Mesodermal cell (in vitro differentiated cells): Measurements from ENCODE around the gene GLS.
A peak's percentile ranks its signal among the peaks of the same experiment; 100 is the strongest.
"Not testable (repeated sequence)": the region's sequence is repeated elsewhere in the genome, so short reads cannot be mapped to it uniquely, and the experiment has no call there.

Source experiments
- H3K27ac ChIP-seq: 2 replicates; pipeline ENCODE4 v1.7.0; 2013; ENCODE audit warnings: mild to moderate bottlenecking, low read depth, low read length, moderate library complexity; ENCODE audit not compliant: severe bottlenecking
- H3K36me3 ChIP-seq: 2 replicates; pipeline ENCODE4 v1.7.1; 2013; ENCODE audit warnings: mild to moderate bottlenecking, low read length, moderate library complexity; ENCODE audit not compliant: control insufficient read depth, insufficient read depth
- H3K4me1 ChIP-seq: one replicate; pipeline ENCODE4 v1.7.1; 2013; ENCODE audit warnings: mild to moderate bottlenecking, low read length; ENCODE audit not compliant: insufficient read depth, control insufficient read depth, poor library complexity, severe bottlenecking
- H3K4me3 ChIP-seq: 2 replicates; pipeline ENCODE4 v1.7.0; 2013; ENCODE audit warnings: low read length, control low read depth, mild to moderate bottlenecking; ENCODE audit not compliant: insufficient read depth, poor library complexity, severe bottlenecking; ENCODE audit errors: extremely low read depth
- H3K9me3 ChIP-seq: 2 replicates; pipeline ENCODE4 v1.7.1; 2013; ENCODE audit warnings: mild to moderate bottlenecking, low read length, moderate library complexity; ENCODE audit not compliant: control insufficient read depth
- WGBS, 2 experiments: methylation state at CpG; one replicate each; pipeline ENCODE4 v1.1.5; 2013; ENCODE audit warnings: missing lambda C conversion rate in 2 of 2; ENCODE audit not compliant: insufficient coverage in 2 of 2; 5-methylcytosine and 5-hydroxymethylcytosine counted together

GLS gene

DNA sequence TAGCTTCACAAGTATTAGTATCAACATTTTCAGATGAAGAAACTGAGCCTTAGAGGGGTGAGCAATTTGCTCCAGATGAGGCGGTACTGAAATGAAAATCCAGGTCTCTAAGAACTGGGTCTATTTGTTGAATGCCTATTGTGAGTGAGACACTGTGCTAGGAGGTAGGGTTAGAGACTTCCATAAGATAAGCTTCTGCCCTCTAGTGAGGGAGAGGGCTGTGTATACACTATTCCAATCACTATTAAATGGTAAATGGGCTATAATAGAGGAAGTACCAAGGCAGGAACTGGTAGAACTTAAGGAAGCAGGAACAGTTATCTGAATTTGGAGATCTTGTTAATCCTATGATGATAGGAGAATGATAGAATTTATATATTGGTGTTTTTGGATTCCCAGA lies 23.6 kb upstream of the GLS start:
- H3K36me3 ChIP-seq: no peaks in the 10 kb centered on the region
- no peak overlapping the region for H3K27ac ChIP-seq
- WGBS, 2 experiments: 100% methylated on average over 1 of the region's 1 CpG; no CpG with 5 or more reads in 1 of the 2 experiments

GRCh38 chr2:190858817-190859216 lies 21.8 kb upstream of the GLS start:
- WGBS, 2 experiments: 72 to 95% methylated on average over 3 to 6 of the region's 6 CpGs
- H3K27ac ChIP-seq: peak overlapping the region; percentile 79
- H3K4me3 ChIP-seq: no peak overlapping the region
- H3K36me3 ChIP-seq: no peaks in the 10 kb centered on the region
- peaks cover 76% of the 10 kb centered on the region for H3K4me1 ChIP-seq
- H3K9me3 ChIP-seq: no peaks in the 10 kb centered on the region

More for the DNA sequence above, 23.6 kb upstream of the GLS start:
- no peak overlapping the region for H3K4me3 ChIP-seq
- H3K9me3 ChIP-seq: no peaks in the 10 kb centered on the region
- H3K4me1 ChIP-seq: peaks cover 61% of the 10 kb centered on the region

DNA sequence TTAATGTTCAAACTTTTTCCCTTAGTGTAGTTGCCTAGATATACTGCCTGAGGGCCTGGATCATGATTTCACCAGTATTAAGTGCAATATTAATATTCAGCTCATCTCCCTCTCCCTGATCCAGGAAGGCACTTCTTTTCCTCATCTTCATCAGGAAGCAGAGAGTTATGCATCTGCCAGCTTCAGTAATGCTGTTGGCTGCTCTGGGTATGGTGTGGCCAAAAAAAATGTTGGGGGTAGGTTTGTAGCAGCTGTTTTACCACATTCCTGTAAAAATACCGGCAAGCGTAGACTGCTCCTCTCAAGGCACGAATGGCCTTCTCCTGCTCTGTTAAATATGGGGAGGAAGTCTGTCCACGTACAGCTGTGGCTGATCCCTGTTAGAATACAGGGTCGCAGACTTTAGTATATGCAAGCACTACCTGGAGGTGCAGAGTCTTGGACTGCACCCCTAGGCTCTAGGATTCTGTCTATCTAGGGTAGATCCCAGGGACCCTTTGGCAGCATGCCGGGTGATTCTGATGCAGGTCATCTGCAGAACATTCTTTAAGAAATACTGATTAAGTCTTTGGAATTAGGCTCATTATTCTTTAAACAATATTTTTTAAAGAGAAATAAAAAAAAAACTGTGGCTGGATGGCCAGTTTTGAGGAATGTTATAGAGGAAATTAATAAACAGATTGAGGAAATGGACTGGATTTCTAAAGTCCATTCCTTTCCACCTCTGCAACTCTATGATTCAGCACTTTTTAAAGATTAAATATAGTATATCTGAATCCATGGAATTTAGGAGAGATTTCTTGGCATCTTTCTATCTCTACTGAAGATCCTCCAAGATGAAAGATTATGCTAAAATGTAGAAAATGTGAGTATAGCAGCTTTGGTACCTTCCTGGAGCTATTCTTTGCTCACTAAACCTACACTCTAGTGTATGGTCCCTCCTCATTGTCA lies 21.0 kb upstream of the GLS start:
- peaks cover 78% of the 10 kb centered on the region for H3K4me1 ChIP-seq
- no peak overlapping the region for H3K4me3 ChIP-seq
- no peaks in the 10 kb centered on the region for H3K36me3 ChIP-seq
- peak overlapping the region; percentile 79 for H3K27ac ChIP-seq
- 60 to 75% methylated on average over 5 of the region's 6 CpGs for whole genome bisulfite sequencing, 2 experiments
- H3K9me3 ChIP-seq: no peaks in the 10 kb centered on the region

- 13 to 40% methylated on average over 1 to 2 of the region's 5 CpGs for WGBS, 2 experiments
- H3K27ac ChIP-seq: peak overlapping the region; percentile 77
- no peak overlapping the region for H3K4me3 ChIP-seq
- no peaks in the 10 kb centered on the region for H3K36me3 ChIP-seq
- H3K4me1 ChIP-seq: peaks cover 68% of the 10 kb centered on the region
- no peaks in the 10 kb centered on the region for H3K9me3 ChIP-seq
Observed at GRCh38 chr2:190860985-190861680, 19.5 kb upstream of the GLS start.

DNA sequence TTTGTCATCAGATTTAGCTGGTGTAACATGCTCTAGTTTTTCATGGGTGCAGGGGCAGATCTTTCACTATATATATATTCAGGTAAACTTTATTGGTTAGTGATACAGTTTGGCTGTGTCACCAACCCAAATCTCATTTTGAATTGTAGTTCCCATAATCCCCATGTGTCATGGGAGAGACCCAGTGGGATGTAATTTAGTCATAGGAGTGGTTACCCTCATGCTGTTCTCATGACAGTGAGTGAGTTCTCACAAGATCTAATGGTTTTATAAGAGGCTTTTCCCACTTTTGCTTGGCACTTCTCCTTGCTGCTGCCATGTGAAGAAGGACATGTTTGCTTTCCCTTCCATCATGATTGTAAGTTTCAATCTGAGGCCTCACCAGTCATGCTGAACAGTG lies 18.5 kb upstream of the GLS start:
- not testable (repeated sequence) for H3K9me3 ChIP-seq, H3K36me3 ChIP-seq, H3K27ac ChIP-seq, H3K4me3 ChIP-seq
- peaks cover 62% of the 10 kb centered on the region for H3K4me1 ChIP-seq

DNA sequence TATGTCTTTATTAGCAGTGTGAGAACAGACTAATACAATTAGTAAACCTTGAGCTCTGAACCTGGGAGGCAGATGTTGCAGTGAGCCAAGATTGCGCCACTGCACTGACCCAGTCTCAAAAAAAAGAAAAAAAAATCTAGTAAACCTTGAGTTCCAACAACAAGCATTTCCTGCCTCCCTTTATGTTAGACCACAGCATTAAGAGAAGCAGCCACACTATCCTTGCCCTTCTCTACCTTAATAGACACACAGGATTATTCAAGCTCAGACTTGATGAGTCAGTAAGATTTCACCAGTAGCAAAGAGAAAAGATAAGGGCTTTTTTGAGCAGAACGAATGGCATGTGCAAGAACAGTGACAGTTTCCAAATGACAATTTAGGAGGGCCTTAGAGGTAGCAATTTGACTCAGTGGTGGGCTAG lies 18.0 kb upstream of the GLS start:
- no peaks in the 10 kb centered on the region for H3K36me3 ChIP-seq
- peaks cover 57% of the 10 kb centered on the region for H3K4me1 ChIP-seq
- H3K4me3 ChIP-seq: no peak overlapping the region
- 83 to 95% methylated on average over 2 of the region's 2 CpGs for WGBS, 2 experiments
- peaks cover under 1% of the 10 kb centered on the region for H3K9me3 ChIP-seq
- no peak overlapping the region for H3K27ac ChIP-seq

DNA sequence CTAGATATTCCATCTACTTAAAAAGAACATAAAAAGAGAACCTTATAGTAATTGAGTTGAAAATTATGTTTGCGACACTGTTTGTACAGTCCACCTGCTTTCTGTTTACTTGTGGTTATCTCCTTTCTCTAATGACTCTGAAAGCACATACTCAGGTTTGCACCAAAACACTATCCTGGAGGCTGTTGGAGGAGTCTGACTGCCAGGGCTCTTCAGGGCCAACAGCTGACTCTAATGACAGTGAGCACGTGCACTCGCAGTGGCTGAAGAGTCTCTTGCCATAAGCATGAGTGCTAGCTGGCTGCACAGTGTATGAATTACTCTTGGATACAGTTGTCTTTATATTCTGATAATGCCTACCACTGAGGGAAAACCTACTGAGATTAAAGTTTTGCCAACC lies 16.7 kb upstream of the GLS start:
- Histone ChIP-seq H3K4me1 (peaks cover 44% of the 10 kb centered on the region), H3K4me3 (no peak overlapping the region), H3K9me3 (peaks cover 11% of the 10 kb centered on the region), H3K27ac (no peak overlapping the region), H3K36me3 (no peaks in the 10 kb centered on the region)
- 84% methylated on average over 3 of the region's 3 CpGs; no CpG with 5 or more reads in 1 of the 2 experiments for WGBS, 2 experiments

- no peaks in the 10 kb centered on the region for H3K36me3 ChIP-seq
- H3K9me3 ChIP-seq: peaks cover 11% of the 10 kb centered on the region
- no peak overlapping the region for H3K27ac ChIP-seq
- no peak overlapping the region for H3K4me3 ChIP-seq
- peaks cover 41% of the 10 kb centered on the region for H3K4me1 ChIP-seq
Observed at GRCh38 chr2:190864375-190864774, 16.2 kb upstream of the GLS start.

GRCh38 chr2:190867212-190867611 lies 13.4 kb upstream of the GLS start:
- 82 to 90% methylated on average over 1 of the region's 2 CpGs for WGBS, 2 experiments
- Histone ChIP-seq H3K9me3 (peaks cover 11% of the 10 kb centered on the region), H3K36me3 (no peaks in the 10 kb centered on the region), H3K27ac (no peak overlapping the region), H3K4me1 (peaks cover 18% of the 10 kb centered on the region), H3K4me3 (no peak overlapping the region)

GRCh38 chr2:190867832-190868231 lies 12.8 kb upstream of the GLS start:
- H3K4me3 ChIP-seq: no peak overlapping the region
- peaks cover 11% of the 10 kb centered on the region for H3K9me3 ChIP-seq
- WGBS, 2 experiments: 97 to 100% methylated on average over 2 to 3 of the region's 4 CpGs
- peaks cover 12% of the 10 kb centered on the region for H3K4me1 ChIP-seq
- H3K36me3 ChIP-seq: no peaks in the 10 kb centered on the region
- H3K27ac ChIP-seq: no peak overlapping the region

- peaks cover 11% of the 10 kb centered on the region for H3K9me3 ChIP-seq
- H3K4me3 ChIP-seq: no peak overlapping the region
- no peaks in the 10 kb centered on the region for H3K36me3 ChIP-seq
- no peak overlapping the region for H3K27ac ChIP-seq
- WGBS, 2 experiments: 27 to 49% methylated on average over 3 to 4 of the region's 5 CpGs
- no peaks in the 10 kb centered on the region for H3K4me1 ChIP-seq
Observed at GRCh38 chr2:190869721-190870120, 10.9 kb upstream of the GLS start.
